Thoracic aorta (tissue), 2 donors: Measurements from ENCODE around the gene ULBP2. TPM values are rescaled to one million over a fixed set of nuclear protein-coding genes. Genes with fewer than 3 reads are reported as not detected.

Source experiments
- ATAC-seq: fragments of 150-250 bp; one replicate; pipeline ENCODE4 v1.8.0; 2017; ENCODE audit warnings: low read depth; ENCODE audit not compliant: insufficient number of reproducible peaks, low FRiP score
- DNase-seq: peaks from one replicate; pipeline ENCODE4 v3.0.0-alpha.2; 2020; ENCODE audit warnings: low spot score
- H3K27ac ChIP-seq, 2 donors: fragments of 200-600 bp; sonication (generic); 1 replicate in 1 of 2; 2 replicates in 1 of 2; pipeline ENCODE4 v1.5.1; 2016; ENCODE audit warnings: mild to moderate bottlenecking in 2 of 2, moderate library complexity in 2 of 2
- H3K27me3 ChIP-seq: fragments of 200-600 bp; sonication (generic); replicated peaks from 2 replicates; pipeline ENCODE4 v1.6.0; 2016; ENCODE audit warnings: mild to moderate bottlenecking; ENCODE audit not compliant: insufficient read depth
- H3K36me3 ChIP-seq: fragments of 200-600 bp; sonication (generic); one replicate; pipeline ENCODE4 v1.5.1; 2016
- H3K4me1 ChIP-seq, 2 donors: fragments of 200-600 bp; sonication (generic); 1 replicate in 1 of 2; 2 replicates in 1 of 2; pipeline versions ENCODE4 v1.5.1 to v1.6.0; 2016; ENCODE audit warnings: low read depth in 2 of 2, mild to moderate bottlenecking in 1 of 2; ENCODE audit not compliant: control insufficient read depth in 1 of 2
- H3K4me3 ChIP-seq: fragments of 200-600 bp; sonication (generic); 2 replicates; pipeline ENCODE4 v1.5.1; 2016; ENCODE audit warnings: mild to moderate bottlenecking
- H3K9me3 ChIP-seq: fragments of 200-600 bp; sonication (generic); 2 replicates; pipeline ENCODE4 v1.5.1; 2016
- CTCF ChIP-seq: fragments of 200-600 bp; sonication (generic); IDR thresholded peaks from one replicate; pipeline ENCODE4 v1.5.1; 2019; ENCODE audit warnings: antibody characterized with exemption
- total RNA-seq, 2 donors: library from RNA; depleted of rRNA; stranded (reverse); fragments of >200 nt; gene quantifications; one replicate each; pipeline versions ENCODE4 v1.1.0 to v1.2.3, GENCODE V29; 2016

ULBP2 gene
- total RNA-seq, result under 1 TPM in 1 of 2 donors, not detected in 1; 0.41 TPM

- H3K27ac ChIP-seq, result no peak within 1 kb of the TSS
- H3K36me3 ChIP-seq, result no peaks in the 10 kb centered on the region
- no peaks in the 10 kb centered on the region for H3K9me3 ChIP-seq
- H3K4me3 ChIP-seq, result peak within 1 kb of the TSS; percentile 77
- peak; percentile 67 for DNase-seq
- H3K4me1 ChIP-seq, result peaks cover 16 to 21% of the 10 kb centered on the region in 2 donors
- no peak for TF ChIP-seq CTCF
- peaks cover 33% of the 10 kb centered on the region for H3K27me3 ChIP-seq
- ATAC-seq, result peak; percentile 88
Observed at GRCh38 chr6:149941583-149942460, at the start of gene ULBP2. Gene ULBP2 (plus strand): TSS chr6:149942014. CDS start chr6:149942073, 59 bp downstream.

- TF ChIP-seq CTCF, result no peak
- Histone ChIP-seq H3K4me1 (peaks cover 19 to 34% of the 10 kb centered on the region in 2 donors), H3K36me3 (no peaks in the 10 kb centered on the region), H3K27ac (peak overlapping the region in 1 of 2 donors; percentile 73), H3K4me3 (no peak overlapping the region), H3K9me3 (no peaks in the 10 kb centered on the region), H3K27me3 (no peaks in the 10 kb centered on the region)
- ATAC-seq (no peak), DNase-seq (no peak)
Observed at GRCh38 chr6:149895048-149895590, 46.7 kb upstream of the ULBP2 start.

GRCh38 chr6:149895833-149896271 lies 46.0 kb upstream of the ULBP2 start:
- H3K9me3 ChIP-seq, result no peaks in the 10 kb centered on the region
- H3K27ac ChIP-seq, result peak overlapping the region in 1 of 2 donors; percentile 73
- H3K4me3 ChIP-seq, result no peak overlapping the region
- no peak for ATAC-seq
- TF ChIP-seq CTCF, result no peak
- DNase-seq, result peak; percentile 24
- H3K27me3 ChIP-seq, result no peaks in the 10 kb centered on the region
- no peaks in the 10 kb centered on the region for H3K36me3 ChIP-seq
- H3K4me1 ChIP-seq, result peaks cover 19 to 34% of the 10 kb centered on the region in 2 donors

GRCh38 chr6:149896491-149896890 lies 45.3 kb upstream of the ULBP2 start:
- no peaks in the 10 kb centered on the region for H3K27me3 ChIP-seq
- DNase-seq, result no peak
- H3K27ac ChIP-seq, result peak overlapping the region; percentile 42 to 73
- H3K4me3 ChIP-seq, result no peak overlapping the region
- H3K36me3 ChIP-seq, result no peaks in the 10 kb centered on the region
- no peak for TF ChIP-seq CTCF
- H3K9me3 ChIP-seq, result no peaks in the 10 kb centered on the region
- ATAC-seq, result no peak
- peaks cover 19 to 34% of the 10 kb centered on the region in 2 donors for H3K4me1 ChIP-seq

GRCh38 chr6:149897015-149897697 lies 44.7 kb upstream of the ULBP2 start:
- no peaks in the 10 kb centered on the region for H3K9me3 ChIP-seq
- ATAC-seq (peak; percentile 76), DNase-seq (peak; percentile 83)
- peak overlapping the region; percentile 42 to 73 for H3K27ac ChIP-seq
- no peaks in the 10 kb centered on the region for H3K27me3 ChIP-seq
- H3K4me3 ChIP-seq, result peak overlapping the region; percentile 60
- H3K36me3 ChIP-seq, result no peaks in the 10 kb centered on the region
- TF ChIP-seq CTCF, result no peak
- peaks cover 19 to 34% of the 10 kb centered on the region in 2 donors for H3K4me1 ChIP-seq
